Aorta (tissue), 5 donors: ENCODE results near the gene SRSF2. TPM values are rescaled to one million over a fixed set of nuclear protein-coding genes. Genes with fewer than 3 reads are reported as not detected.
"Not testable (repeated sequence)": the region's sequence is repeated elsewhere in the genome, so short reads cannot be mapped to it uniquely, and the experiment has no call there.

Source experiments
- ATAC-seq: fragments of 200-7000 bp; cut with Tn5 transposase; one replicate; pipeline ENCODE4 v1.9.1; 2022; ENCODE audit warnings: moderate library complexity; ENCODE audit not compliant: low FRiP score
- DNase-seq, 2 donors: peaks; one replicate each; pipeline ENCODE4 v3.0.0-alpha.2; 2020
- H3K27ac ChIP-seq, 2 donors: one replicate each; pipeline ENCODE4 v1.5.1; 2013; ENCODE audit warnings: low read length in 2 of 2, mild to moderate bottlenecking in 2 of 2, moderate library complexity in 2 of 2, control low read depth in 1 of 2, inconsistent platforms in 1 of 2, low read depth in 1 of 2
- H3K27me3 ChIP-seq, 2 donors: one replicate each; pipeline ENCODE4 v1.6.1; 2013; ENCODE audit warnings: control low read depth in 1 of 2, low read length in 1 of 2, mild to moderate bottlenecking in 1 of 2, moderate library complexity in 1 of 2; ENCODE audit not compliant: insufficient read depth in 2 of 2, control insufficient read depth in 1 of 2
- H3K36me3 ChIP-seq, 2 donors: one replicate each; pipeline ENCODE4 v1.6.1; 2013; ENCODE audit warnings: control low read depth in 1 of 2, low read length in 1 of 2, mild to moderate bottlenecking in 1 of 2; ENCODE audit not compliant: insufficient read depth in 2 of 2, control insufficient read depth in 1 of 2
- H3K4me1 ChIP-seq, 2 donors: one replicate each; pipeline ENCODE4 v1.6.1; 2013; ENCODE audit warnings: low read length in 2 of 2, control low read depth in 1 of 2, mild to moderate bottlenecking in 1 of 2, moderate library complexity in 1 of 2; ENCODE audit not compliant: insufficient read depth in 2 of 2, control insufficient read depth in 1 of 2
- H3K4me3 ChIP-seq, 2 donors: one replicate each; pipeline ENCODE4 v1.5.1; 2013; ENCODE audit warnings: low read length in 2 of 2, control low read depth in 1 of 2, mild to moderate bottlenecking in 1 of 2
- H3K9me3 ChIP-seq: one replicate; pipeline ENCODE4 v1.6.1; 2013; ENCODE audit warnings: mild to moderate bottlenecking, low read length; ENCODE audit not compliant: control insufficient read depth
- WGBS, 2 donors: extraction: QIAGEN DNeasy Blood & Tissue Kit; methylation state at CpG; one replicate each; pipeline ENCODE4 v1.1.7; 2013; 5-methylcytosine and 5-hydroxymethylcytosine counted together
- intact Hi-C, 2 donors: fragments of 100-400 bp; cut with DNase I; formaldehyde crosslinking; loops; one replicate each; pipeline versions ENCODE4 v1.14.2 to v1.15.0; 2022
- polyA plus RNA-seq, 2 donors: library from polyadenylated mRNA; stranded (reverse); fragments of 200-250 nt; gene quantifications; one replicate each; pipeline ENCODE4 v1.2.3, GENCODE V29; 2013
- total RNA-seq, 2 donors: library from RNA; stranded (reverse); fragmentation: NEBNext Ultra II Directional; extraction: Animal tissue kit (Norgen Biotek cat#: 25700); gene quantifications; one replicate each; pipeline ENCODE4 v1.2.1, GENCODE V29; 2021
- donor health status: healthy with polysubstance abuse.
- donor health status: Bipolar disorder and iron deficiency.
- donor health status: DM: no; HTN: no; CAD: no.
- donor health status: DM: no; HTN: no; CAD: no.
- donor health status: DM: yes; HTN: yes; CAD: no.

The SRSF2 gene
- total and polyA plus RNA-seq, 4 donors, result 64.4 to 152 (median 134) TPM

DNA sequence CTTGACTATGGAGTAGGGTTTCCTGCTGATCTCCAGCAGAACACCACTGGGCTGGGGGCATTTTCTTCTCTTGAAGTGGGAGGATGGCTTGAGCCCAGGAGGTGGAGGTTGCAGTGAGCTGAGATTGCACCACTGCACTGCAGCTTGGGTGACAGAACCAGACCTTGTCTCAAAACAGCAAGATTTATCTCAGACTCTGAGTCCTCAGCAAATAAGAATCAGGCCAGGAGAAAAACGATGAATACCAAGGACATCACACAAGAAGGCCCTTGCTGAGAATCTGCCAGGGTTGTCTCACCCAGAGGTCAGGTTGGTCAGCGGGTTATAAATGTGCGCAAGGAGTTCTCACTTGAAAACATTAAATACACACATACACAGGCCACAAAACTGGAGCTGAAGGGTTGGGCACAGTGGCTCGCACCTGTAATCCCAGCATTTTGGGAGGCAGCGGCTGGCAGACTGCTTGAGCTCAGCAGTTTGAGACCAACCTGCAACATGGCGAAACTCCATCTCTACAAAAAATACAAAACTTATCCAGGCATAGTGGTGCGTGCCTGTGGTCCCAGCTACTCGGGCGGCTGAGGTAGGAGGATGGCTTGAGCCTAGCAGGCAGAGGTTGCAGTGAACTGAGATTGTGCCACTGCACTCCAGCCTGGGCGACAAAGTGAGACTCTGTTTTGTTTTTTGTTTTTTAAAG, 34.0 kb downstream of the SRSF2 start:
- 87 to 89% methylated on average over 10 of the region's 10 CpGs for WGBS, 2 donors
- DNase-seq (peak in 1 of 2 donors; percentile 18), ATAC-seq (no peak)
- intact Hi-C loops, result no loop called here
- no peaks in the 10 kb centered on the region for H3K9me3 ChIP-seq
- H3K36me3 ChIP-seq, result no peaks in the 10 kb centered on the region
- no peaks in the 10 kb centered on the region for H3K27me3 ChIP-seq
- peak overlapping the region in 1 of 2 donors; percentile 26 for H3K27ac ChIP-seq
- H3K4me1 ChIP-seq, result peaks cover 4 to 6% of the 10 kb centered on the region in 2 donors
- H3K4me3 ChIP-seq, result no peak overlapping the region

DNA sequence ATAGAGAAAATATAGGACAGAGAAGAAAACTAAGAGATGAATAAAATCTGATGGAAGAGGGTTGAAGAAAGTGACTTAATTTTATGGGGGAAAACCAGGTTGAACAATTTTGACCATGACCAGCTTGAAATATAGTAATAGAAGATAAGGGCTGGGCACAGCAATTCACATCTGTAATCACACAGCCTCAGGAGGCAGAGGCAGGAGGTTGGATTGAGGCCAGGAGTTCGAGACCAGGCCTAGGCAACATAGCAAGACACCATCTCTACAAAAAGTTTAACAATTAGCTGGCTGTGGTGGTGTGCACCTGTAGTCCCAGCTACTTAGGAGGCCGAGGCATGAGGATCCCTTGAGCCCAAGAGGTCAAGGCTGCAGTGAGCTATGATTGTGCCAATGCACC, 35.1 kb downstream of the SRSF2 start:
- Histone ChIP-seq H3K27me3 (no peaks in the 10 kb centered on the region), H3K27ac (peak overlapping the region in 1 of 2 donors; percentile 30), H3K4me1 (peaks cover 2 to 7% of the 10 kb centered on the region in 2 donors), H3K9me3 (no peaks in the 10 kb centered on the region), H3K4me3 (no peak overlapping the region), H3K36me3 (no peaks in the 10 kb centered on the region)
- intact Hi-C loops, result no loop called here
- no peak for ATAC-seq
- 58 to 76% methylated on average over 2 of the region's 2 CpGs for WGBS, 2 donors
- DNase-seq, result peak in 1 of 2 donors; percentile 35

DNA sequence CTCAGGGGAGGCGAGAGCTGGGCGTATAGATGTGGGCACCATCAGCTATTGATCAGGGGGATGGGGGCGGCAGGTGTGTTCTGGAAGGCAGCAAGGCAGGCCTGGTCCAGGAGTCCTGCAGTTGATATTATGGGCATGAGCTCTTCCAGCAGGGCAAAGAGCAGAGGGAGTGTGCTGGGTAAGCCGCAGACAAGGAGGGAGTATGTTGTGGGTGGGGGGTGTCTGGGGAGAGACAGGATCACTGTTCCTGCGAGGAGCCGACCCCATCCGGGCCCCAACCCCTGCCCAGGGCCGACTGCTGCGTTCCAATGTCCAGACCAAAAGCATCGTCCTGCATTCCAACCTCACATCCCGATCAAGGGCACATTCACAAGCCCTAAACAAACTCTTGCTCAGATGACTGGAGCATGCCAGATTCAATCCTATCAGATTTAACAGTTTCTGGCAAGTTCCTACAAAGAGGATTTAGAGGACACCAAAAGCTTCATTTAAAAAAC, 35.6 kb downstream of the SRSF2 start:
- ATAC-seq (peak; percentile 31), DNase-seq (peak in 1 of 2 donors; percentile 29)
- Histone ChIP-seq H3K36me3 (no peaks in the 10 kb centered on the region), H3K4me3 (no peak overlapping the region), H3K27me3 (no peaks in the 10 kb centered on the region), H3K4me1 (peaks cover 2 to 7% of the 10 kb centered on the region in 2 donors), H3K9me3 (no peaks in the 10 kb centered on the region), H3K27ac (peak overlapping the region; percentile 2 to 54)
- intact Hi-C loops, result no loop called here
- 31 to 40% methylated on average over 11 of the region's 11 CpGs for WGBS, 2 donors

DNA sequence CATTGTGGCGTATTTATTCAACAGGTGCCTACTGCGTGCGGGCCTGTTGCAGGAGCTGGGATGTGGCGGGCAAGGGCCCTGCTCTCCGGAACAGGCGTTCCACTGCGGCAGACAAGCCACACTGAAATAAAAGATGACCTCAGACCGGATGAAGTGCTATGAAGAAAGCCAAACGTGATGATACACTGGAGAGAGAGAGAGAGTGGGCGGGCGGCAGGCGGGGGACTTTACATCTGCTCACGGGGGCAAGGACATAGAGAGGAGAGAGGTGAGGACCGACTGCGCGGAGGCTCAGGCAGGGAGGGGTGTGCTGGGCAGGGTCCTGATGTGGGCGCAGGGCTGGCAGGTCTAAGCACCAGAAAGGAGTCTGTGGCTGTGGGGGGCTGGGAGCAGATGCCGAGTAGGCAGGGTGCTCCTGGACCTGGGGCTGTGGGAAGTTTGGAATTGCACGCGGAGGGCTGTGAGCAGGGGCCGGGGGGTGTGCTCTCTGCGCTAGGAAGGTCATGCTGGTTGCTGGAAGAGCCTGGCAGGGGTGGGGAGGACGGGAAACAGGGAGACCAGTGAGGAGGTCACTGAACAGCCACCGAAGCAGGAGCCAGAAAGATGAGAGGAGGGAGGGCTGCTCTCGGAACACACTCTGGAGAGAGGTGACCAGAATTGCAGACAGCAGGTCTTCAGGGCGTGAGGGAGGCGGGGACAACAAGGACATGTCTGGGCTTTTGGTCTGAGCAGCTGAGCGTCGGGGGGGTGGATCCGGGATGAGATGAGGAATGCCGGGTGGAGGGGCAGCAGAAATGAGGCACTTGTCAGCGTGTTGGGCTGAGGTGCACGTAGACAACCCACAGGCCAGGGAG, 36.3 kb downstream of the SRSF2 start:
- WGBS, 2 donors, result 19 to 22% methylated on average over 33 of the region's 33 CpGs
- ATAC-seq (peak; percentile 82), DNase-seq (peak; percentile 74 to 88)

DNA sequence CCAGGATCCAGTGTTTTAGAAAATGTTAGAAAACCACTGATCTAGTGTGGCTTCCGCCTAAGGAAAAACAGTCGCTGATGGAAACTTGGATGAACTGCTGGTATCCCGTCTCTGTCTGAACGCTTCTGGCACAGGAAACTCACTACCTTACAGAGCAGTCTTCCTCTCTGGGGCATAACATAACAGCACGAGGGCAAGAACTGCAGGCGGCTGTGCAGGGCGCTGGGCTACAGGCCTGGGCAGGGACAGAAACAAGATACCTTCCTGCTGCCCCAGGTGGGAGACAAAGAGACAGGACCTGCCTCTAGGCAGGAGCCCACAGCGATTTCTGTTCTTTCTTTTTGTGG, 36.9 kb downstream of the SRSF2 start:
- Histone ChIP-seq H3K27ac (peak overlapping the region in 1 of 2 donors; percentile 54), H3K4me3 (no peak overlapping the region), H3K9me3 (no peaks in the 10 kb centered on the region), H3K4me1 (peaks cover 2 to 7% of the 10 kb centered on the region in 2 donors), H3K27me3 (no peaks in the 10 kb centered on the region), H3K36me3 (no peaks in the 10 kb centered on the region)
- ATAC-seq, result peak; percentile 13
- WGBS, 2 donors, result 37 to 40% methylated on average over 8 of the region's 8 CpGs
- intact Hi-C loops, result no loop called here
- DNase-seq, result no peak

More for the DNA sequence above, 36.3 kb downstream of the SRSF2 start:
- peaks cover 2 to 7% of the 10 kb centered on the region in 2 donors for H3K4me1 ChIP-seq
- H3K27me3 ChIP-seq, result no peaks in the 10 kb centered on the region
- peak overlapping the region; percentile 2 to 54 for H3K27ac ChIP-seq
- H3K4me3 ChIP-seq, result no peak overlapping the region
- intact Hi-C loops, result no loop called here
- no peaks in the 10 kb centered on the region for H3K9me3 ChIP-seq
- no peaks in the 10 kb centered on the region for H3K36me3 ChIP-seq

DNA sequence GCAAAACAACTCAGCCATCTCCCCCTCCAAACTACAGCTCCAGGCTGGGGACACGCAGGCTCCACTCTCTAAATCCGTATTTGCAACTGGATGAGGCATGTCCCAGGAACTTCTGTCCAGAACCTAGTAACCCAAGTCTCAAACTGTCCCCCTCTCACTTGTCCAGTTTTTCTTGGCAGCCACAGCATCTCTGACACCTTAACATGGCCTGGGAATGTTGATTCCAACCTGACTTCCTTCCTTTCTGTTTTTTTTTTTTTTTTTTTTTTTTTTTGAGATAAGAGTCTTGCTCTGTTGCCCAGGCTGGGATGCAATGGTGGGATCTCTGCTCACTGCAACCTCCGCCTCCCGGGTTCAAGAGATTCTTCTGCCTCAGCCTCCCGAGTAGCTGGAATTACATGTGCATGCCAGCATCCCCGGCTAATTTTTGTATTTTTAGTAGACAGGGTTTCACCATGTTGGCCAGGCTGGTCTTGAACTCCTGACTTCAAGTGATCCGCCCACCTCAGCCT, 38.6 kb downstream of the SRSF2 start:
- intact Hi-C loops, H3K4me1 ChIP-seq, H3K27me3 ChIP-seq, ATAC-seq, H3K36me3 ChIP-seq, H3K4me3 ChIP-seq, H3K9me3 ChIP-seq: not testable (repeated sequence)
- 44 to 49% methylated on average over 7 of the region's 7 CpGs for WGBS, 2 donors
- DNase-seq, result peak in 1 of 2 donors; percentile 21
- H3K27ac ChIP-seq, result peak overlapping the region in 1 of 2 donors; percentile 54

DNA sequence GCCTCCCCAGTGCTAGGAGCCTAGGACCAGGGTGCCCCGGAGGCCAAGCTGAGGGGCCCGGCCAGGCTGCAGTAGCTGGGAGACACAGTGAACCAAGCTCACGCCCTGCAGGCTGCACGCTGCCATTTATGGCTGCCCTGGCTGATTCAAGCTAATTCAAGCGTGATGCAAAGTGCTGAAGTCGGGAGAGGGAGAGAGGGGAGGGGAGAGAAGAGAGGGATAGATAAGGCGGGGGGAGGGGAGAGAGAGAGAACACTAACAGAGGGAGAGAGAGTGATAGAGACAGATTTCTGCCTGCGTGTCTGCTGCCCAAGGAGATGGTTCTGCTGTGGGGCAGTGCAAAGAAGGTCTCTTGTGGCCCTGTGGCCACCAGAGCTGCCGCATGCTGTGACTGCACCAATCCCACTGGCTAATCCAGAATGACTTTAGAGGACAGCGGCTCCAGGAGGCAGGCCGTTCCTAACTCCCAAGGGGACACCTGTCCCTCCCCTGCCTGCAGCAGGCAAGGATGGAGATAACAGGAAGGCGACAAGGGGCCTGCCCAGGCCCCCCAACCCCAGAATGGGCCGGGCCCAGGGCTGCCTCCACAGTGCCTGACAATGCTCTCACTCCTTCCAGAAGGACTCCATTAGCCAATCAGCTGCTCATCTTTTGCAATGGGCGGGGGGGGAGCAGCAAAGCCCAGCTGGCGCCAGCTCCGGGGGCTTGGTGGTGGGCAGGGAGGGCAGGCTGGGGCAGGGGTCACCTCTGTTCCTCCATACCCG, 39.2 kb downstream of the SRSF2 start:
- peak in 1 of 2 donors; percentile 50 for DNase-seq
- intact Hi-C loops, result no loop called here
- Histone ChIP-seq H3K36me3 (no peaks in the 10 kb centered on the region), H3K9me3 (no peaks in the 10 kb centered on the region), H3K27ac (peak overlapping the region in 1 of 2 donors; percentile 54), H3K4me1 (peaks cover 2 to 7% of the 10 kb centered on the region in 2 donors), H3K4me3 (no peak overlapping the region), H3K27me3 (no peaks in the 10 kb centered on the region)
- 17 to 20% methylated on average over 16 to 17 of the region's 17 CpGs for WGBS, 2 donors
- ATAC-seq, result peak; percentile 26
